Upper lobe of right lung (tissue), 1 donor: ENCODE data around the gene ODF2L. TPM values are rescaled to one million over a fixed set of nuclear protein-coding genes. Genes with fewer than 3 reads are reported as not detected.

Source experiments
- ATAC-seq: fragments of 200-7000 bp; cut with Tn5 transposase; one replicate; pipeline ENCODE4 v1.9.1; 2020; ENCODE audit warnings: mild to moderate bottlenecking, moderate library complexity
- DNase-seq: peaks from one replicate; pipeline ENCODE4 v3.0.0-alpha.2; 2020
- H3K27ac ChIP-seq: fragments of 200-600 bp; one replicate; pipeline ENCODE4 v1.8.0; 2022
- H3K27me3 ChIP-seq: fragments of 200-600 bp; one replicate; pipeline ENCODE4 v1.8.0; 2022; ENCODE audit warnings: mild to moderate bottlenecking
- H3K36me3 ChIP-seq: fragments of 200-600 bp; one replicate; pipeline ENCODE4 v1.8.0; 2022
- H3K4me1 ChIP-seq: fragments of 200-600 bp; one replicate; pipeline ENCODE4 v1.8.0; 2022
- H3K4me3 ChIP-seq: fragments of 200-600 bp; one replicate; pipeline ENCODE4 v1.8.0; 2022; ENCODE audit warnings: mild to moderate bottlenecking
- H3K9me3 ChIP-seq: fragments of 200-600 bp; one replicate; pipeline ENCODE4 v1.8.0; 2022
- intact Hi-C: fragments of 100-400 bp; cut with DNase I; formaldehyde crosslinking; loops from one replicate; pipeline ENCODE4 v1.11.0; 2022
- total RNA-seq: library from RNA; stranded (reverse); fragmentation: NEBNext Ultra II Directional; extraction: Animal tissue kit (Norgen Biotek cat#: 25700); gene quantifications from one replicate; pipeline ENCODE4 v1.2.1, GENCODE V29; 2021
- TF ChIP-seq, protein P1 (sequence below): fragments of 200-600 bp; IDR thresholded peaks from one replicate; pipeline ENCODE4 v1.8.0; 2022; ENCODE audit warnings: antibody characterized with exemption
- donor health status: DM: no; HTN: yes; CAD: no; lungs with severe emphysema.

The ODF2L gene
- total RNA-seq, 1 donor from 2014 or later: 47.0 TPM

DNA sequence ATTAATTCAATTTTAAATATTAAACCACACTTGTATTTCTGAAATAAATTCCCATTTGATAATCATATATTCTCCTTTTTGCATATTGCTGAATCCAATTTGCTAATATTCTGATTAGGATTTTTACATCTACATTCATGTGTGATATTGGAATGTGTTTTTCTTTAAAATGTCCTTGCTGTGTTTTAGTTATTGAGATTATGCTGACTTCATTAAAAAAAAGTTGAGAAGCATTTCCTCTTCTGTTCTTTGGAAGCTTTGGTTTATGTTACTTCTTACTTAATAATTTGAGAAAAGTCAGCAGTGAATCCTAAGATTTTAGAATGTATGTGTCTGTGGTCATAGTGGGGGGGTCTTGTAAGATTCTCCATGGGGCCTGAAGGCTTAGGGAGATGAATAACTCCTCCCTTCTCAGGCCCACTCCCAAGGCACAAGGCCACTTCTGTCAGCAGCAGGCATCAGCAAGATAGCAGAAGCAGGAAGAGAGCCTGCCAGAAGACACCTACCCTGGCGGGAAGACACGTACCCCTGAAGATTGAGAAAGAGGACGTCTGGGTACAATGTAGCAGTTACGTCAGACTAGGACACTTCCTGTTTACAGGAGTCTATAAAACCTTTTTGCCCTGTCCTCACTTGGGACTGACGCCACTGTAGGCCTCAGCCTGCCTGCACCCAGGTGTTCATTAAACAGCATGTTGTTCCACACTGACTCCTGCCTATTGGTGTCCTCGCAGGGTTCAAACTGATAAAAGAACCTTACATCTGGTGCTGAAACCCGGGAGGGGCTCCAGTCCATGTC lies 56.9 kb downstream of the ODF2L start:
- Histone ChIP-seq H3K36me3 (no peaks in the 10 kb centered on the region), H3K9me3 (no peaks in the 10 kb centered on the region), H3K27me3 (no peaks in the 10 kb centered on the region), H3K27ac (no peak overlapping the region), H3K4me3 (no peak overlapping the region), H3K4me1 (no peaks in the 10 kb centered on the region)
- intact Hi-C loops: no loop called here
- ATAC-seq (peak; percentile 33), DNase-seq (no peak)
- TF ChIP-seq, protein P1, sequence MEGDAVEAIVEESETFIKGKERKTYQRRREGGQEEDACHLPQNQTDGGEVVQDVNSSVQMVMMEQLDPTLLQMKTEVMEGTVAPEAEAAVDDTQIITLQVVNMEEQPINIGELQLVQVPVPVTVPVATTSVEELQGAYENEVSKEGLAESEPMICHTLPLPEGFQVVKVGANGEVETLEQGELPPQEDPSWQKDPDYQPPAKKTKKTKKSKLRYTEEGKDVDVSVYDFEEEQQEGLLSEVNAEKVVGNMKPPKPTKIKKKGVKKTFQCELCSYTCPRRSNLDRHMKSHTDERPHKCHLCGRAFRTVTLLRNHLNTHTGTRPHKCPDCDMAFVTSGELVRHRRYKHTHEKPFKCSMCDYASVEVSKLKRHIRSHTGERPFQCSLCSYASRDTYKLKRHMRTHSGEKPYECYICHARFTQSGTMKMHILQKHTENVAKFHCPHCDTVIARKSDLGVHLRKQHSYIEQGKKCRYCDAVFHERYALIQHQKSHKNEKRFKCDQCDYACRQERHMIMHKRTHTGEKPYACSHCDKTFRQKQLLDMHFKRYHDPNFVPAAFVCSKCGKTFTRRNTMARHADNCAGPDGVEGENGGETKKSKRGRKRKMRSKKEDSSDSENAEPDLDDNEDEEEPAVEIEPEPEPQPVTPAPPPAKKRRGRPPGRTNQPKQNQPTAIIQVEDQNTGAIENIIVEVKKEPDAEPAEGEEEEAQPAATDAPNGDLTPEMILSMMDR: no peak

DNA sequence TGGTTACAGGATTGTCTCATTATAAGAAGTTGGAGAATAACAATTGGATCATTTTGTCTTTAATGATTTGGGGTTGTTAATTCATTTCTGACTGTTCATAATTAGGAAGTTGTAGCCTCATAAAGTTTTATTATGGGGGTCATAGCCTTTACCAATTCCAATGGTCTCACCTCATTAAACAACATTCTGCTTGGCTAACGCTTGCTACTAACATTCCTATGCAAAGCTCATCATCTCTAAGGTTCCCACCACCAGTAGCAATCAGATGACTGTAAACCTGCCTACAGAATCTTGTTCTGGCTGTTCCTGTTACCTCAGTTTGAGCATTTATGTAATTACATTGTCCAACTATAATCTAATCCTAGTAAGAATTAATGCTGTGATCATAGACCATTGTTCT lies 60.2 kb downstream of the ODF2L start:
- Histone ChIP-seq H3K9me3 (no peaks in the 10 kb centered on the region), H3K4me3 (no peak overlapping the region), H3K4me1 (no peaks in the 10 kb centered on the region), H3K27me3 (no peaks in the 10 kb centered on the region), H3K36me3 (no peaks in the 10 kb centered on the region), H3K27ac (no peak overlapping the region)
- ATAC-seq (no peak), DNase-seq (no peak)
- TF ChIP-seq, protein P1: no peak
- intact Hi-C loops: no loop called here

DNA sequence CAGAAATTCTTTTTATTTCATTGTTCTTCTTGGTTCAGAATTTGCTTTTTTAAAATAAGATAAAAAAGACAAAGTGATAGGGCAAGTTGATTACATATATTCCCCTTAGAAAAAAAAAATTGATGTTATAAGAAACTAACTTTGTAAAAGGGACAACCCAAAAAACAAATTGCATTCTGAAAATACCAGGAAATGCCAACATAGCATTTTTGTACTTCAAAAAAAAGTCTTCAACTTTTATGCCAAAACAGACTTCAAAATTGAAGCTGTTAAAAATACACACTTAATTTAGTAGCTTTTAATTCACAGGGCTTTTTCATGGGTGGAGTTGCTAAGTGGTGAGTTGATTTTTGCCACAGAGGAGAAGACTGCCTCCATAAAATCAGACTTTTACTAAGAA lies 70.9 kb downstream of the ODF2L start:
- Histone ChIP-seq H3K4me3 (no peak overlapping the region), H3K27ac (no peak overlapping the region), H3K27me3 (no peaks in the 10 kb centered on the region), H3K36me3 (no peaks in the 10 kb centered on the region), H3K4me1 (no peaks in the 10 kb centered on the region), H3K9me3 (no peaks in the 10 kb centered on the region)
- intact Hi-C loops: no loop called here
- DNase-seq (no peak), ATAC-seq (no peak)
- TF ChIP-seq, protein P1: no peak

GRCh38 chr1:86324130-86324822 lies 71.8 kb downstream of the ODF2L start:
- Histone ChIP-seq H3K36me3 (no peaks in the 10 kb centered on the region), H3K27ac (no peak overlapping the region), H3K4me3 (no peak overlapping the region), H3K9me3 (no peaks in the 10 kb centered on the region), H3K4me1 (no peaks in the 10 kb centered on the region), H3K27me3 (no peaks in the 10 kb centered on the region)
- ATAC-seq (peak; percentile 39), DNase-seq (no peak)
- intact Hi-C loops: no loop called here
- TF ChIP-seq, protein P1: no peak

- H3K27ac ChIP-seq: no peak overlapping the region
- no peaks in the 10 kb centered on the region for H3K36me3 ChIP-seq
- H3K4me3 ChIP-seq: no peak overlapping the region
- intact Hi-C loops: no loop called here
- ATAC-seq (no peak), DNase-seq (no peak)
- H3K27me3 ChIP-seq: no peaks in the 10 kb centered on the region
- TF ChIP-seq, protein P1: no peak
- no peaks in the 10 kb centered on the region for H3K9me3 ChIP-seq
- no peaks in the 10 kb centered on the region for H3K4me1 ChIP-seq
Measured at GRCh38 chr1:86322241-86322640, 73.9 kb downstream of the ODF2L start.
